ENCODE results near the gene GIT1.
A peak's percentile ranks its signal among the peaks of the same experiment; 100 is the strongest.
"Not testable (repeated sequence)": the region's sequence is repeated elsewhere in the genome, so short reads cannot be mapped to it uniquely, and the experiment has no call there.

GIT1 gene

DNA sequence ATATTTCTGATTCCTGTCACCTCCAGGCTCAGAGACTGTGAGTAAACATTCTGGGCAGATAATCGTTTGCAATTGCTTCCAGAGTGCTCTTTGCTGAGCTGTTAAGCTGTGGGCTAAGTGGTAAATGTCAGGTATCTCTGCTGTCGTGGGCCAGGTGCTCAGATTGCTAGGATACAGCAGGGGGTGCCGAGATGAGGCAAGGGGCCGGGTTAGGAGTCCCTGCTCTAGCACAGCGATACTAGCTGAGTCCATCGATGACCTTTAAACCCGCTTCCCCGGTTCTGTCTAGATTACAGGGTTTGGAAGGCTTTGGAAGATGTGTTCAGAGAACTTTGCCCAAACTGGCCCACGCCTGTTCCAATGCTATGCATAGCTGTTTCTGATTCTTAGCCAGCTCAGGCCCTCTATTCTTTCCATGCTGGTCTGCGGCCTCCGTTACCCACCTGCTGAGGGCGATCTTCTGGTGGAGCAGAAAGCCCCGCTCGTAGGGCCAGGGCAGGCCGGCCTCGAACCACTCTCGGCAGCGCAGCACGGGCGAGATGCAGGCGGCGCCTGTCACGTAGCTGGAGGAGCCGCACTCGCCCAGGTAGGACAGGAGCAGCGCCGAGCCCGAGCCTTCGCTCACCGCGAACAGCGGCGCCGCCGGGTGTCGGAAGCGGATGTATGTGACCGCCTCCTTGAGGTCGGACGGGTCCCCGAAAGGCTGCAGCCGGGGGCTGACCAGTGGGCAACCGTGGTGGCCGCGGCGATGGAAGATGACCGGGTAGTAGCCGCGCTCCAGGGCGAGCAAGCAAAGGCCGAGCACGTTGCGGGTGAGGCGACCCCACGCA lies 23.6 kb downstream of the GIT1 start:
- DNase-seq: peak; percentile 57

- DNase-seq: no peak
These were observed 25.6 kb downstream of the GIT1 start for GRCh38 chr17:29563816-29564215.

DNA sequence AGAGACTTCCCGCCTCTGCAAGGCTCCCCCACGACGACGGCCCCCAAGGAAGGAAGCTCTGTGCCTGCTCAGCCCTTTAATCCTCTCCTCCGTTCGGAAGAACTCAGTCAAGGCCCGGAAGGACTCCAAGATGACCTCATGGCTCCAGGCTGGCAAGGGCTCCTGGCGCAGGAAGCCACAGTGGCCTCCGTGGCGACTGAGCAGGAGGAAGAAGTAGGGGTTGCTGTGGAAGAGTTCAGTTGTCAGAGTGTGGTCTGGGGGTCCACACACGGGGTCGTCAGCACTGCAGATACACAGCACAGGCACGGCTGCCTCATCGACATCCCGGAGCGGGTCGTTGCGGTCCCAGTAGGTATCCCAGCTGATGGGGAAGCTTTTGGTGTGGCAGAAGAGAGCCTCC lies 26.8 kb downstream of the GIT1 start:
- no peak for DNase-seq

DNA sequence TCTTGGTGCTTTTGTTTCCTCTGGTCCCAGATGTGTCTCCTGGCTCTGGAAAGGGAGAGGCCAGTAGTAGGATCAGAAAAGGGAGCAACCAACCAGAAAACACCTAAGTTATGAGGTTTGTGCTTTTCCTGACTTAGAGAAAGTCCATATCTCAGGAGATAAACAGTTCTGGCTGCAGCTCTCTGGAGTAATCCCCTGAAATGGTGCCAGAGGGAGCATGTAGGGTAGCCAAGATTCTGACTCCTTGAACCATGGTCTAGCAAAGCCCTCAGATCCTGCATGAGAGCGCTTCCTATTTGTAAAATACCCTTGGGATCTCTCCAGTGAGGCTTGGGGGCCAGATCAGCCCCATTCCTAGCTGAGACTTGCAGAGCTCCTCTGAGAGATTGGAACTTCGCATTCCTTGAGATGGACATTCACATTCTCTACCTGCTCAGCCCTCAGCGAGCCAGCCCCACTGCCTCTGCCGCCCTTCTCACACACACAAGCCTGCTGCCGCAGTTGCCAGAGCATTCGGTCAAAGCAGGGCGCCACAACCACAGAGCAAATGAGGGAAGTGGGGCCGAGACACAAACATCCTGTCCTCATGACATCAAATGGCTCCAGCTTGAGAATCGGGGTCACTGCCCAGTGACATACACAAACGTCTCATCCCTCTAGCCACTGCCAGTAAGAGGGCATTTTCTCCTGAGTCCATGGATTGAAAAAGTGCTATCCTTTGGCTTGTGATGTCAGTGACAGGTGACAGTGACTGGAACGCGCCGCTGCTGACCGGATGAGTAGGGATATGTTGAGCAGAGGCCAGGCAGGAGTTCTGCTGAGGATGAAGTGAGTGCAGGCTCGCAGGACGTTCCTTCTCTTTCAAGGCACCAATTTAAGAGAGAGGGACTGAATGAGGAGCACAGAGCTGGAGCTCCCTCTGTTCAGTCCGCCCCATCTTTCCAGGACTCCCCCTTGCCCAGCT lies 27.6 kb downstream of the GIT1 start:
- no peak for DNase-seq

- no peak for DNase-seq
These were observed 29.1 kb downstream of the GIT1 start for GRCh38 chr17:29560316-29560715.

GRCh38 chr17:29559640-29560039 lies 29.8 kb downstream of the GIT1 start:
- DNase-seq: no peak

DNA sequence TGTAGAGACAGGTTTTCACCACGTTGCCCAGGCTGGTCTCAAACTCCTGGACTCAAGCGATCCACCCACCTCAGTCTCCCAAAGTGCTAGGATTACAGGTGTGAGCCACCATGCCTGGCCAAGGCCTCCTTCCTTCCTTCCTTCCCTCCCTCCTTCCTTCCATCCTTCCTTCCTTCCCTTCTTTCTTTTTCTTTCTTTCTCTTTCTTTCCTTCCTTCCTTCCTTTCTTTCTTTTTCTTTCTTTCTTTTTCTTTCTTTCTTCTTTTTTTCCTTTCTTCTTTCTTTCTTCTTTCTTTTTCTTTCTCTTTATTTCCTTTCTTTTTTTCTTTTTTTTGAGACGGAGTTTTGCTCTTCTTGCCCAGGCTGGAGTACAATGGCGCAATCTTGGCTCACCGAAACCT lies 31.3 kb downstream of the GIT1 start:
- DNase-seq: not testable (repeated sequence)

DNA sequence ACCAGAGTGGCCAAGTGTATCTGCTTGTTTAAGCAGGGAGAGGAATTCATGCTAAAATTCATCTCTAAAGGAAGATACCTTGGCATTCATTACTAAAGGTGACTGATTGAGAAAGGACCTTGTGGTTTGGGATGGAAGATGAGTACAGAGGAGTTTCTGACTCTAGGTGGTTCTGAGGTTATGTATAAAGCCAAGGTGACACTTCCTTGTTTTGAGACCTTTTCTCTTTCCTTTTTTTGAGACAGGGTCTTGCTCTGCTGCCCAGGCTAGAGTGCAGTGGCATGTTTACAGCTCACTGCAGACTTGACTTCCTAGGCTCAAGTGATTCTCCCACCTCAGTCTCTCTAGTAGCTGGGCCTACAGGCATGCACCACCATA lies 31.7 kb downstream of the GIT1 start:
- no peak for DNase-seq

- DNase-seq: no peak
These were observed 32.2 kb downstream of the GIT1 start for GRCh38 chr17:29557085-29557738.

- DNase-seq: no peak
These were observed 33.6 kb downstream of the GIT1 start for GRCh38 chr17:29555840-29556239.

DNA sequence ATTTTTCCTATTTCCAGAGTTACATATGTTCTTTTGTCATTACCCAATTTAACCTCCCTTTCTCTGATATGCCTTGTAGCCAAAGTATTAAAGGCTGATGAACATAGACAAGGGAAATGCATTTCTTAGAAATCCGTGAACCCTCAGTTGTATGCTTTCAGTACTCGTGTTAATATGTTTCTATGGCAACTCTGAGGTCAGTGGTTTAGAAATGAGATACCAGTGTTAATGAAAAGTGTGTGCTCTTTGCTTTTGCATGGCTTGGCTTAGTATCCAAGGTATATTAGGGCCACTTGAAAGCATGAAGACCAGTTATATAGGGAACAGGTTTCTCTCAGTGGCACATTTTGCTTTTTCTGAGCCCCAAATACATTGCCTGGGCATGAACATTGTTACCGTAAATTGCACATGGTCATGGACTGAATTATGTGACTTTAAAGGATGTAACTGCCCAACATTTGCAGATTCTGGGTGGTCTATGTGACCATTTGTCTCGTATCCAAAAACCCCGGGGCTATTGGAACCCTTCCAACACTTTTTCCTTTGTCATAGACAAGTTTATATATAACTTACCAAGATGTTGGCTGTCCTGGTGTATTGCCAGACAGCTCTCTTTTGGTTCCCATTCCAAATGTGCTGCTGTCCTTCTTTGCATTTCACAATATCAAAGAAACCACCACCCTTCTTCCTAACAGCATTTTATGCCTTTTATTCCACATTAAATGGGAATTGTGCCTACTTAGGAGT lies 40.1 kb downstream of the GIT1 start:
- DNase-seq: no peak

GRCh38 chr17:29546830-29547229 lies 42.6 kb downstream of the GIT1 start:
- DNase-seq: no peak

- DNase-seq: no peak
These were observed 43.4 kb downstream of the GIT1 start for GRCh38 chr17:29546085-29546484.

DNA sequence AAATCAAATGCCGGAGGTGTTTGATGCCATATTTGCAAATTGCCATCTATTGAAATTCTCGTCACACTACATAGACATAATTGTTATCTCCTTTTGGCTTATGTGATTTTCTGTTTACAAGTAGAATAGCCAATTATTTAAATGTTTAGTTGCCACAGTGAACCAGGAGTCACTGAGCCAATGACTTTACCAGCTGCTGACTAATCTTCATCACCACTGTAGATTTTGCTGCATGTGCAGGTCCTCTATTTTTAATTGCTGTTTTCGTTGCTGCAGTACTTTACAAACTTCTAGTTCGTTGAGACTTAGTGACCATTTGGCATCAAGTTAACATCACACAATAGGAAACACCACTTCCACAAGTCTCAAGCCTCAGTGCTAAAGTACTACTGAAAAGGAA lies 45.4 kb downstream of the GIT1 start:
- no peak for DNase-seq

GRCh38 chr17:29533976-29534375 lies 55.5 kb downstream of the GIT1 start:
- no peak for DNase-seq

DNA sequence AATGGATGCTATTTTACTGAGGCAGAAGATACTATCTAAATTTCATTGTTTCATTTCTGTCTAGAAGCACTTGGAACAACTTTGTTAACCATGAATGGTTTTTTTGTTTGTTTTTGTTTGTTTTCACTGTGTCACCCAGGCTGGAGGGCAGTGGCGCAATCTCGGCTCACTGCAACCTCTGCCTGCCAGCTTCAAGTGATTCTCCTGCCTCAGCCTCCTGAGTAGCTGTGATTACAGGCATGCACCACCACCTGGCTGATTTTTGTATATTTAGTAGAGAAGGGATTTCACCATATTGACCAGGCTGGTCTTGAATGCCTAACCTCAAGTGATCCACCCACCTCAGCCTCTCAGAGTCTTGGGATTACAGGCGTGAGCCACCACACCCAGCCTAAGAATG lies 63.1 kb downstream of the GIT1 start:
- DNase-seq: no peak

DNA sequence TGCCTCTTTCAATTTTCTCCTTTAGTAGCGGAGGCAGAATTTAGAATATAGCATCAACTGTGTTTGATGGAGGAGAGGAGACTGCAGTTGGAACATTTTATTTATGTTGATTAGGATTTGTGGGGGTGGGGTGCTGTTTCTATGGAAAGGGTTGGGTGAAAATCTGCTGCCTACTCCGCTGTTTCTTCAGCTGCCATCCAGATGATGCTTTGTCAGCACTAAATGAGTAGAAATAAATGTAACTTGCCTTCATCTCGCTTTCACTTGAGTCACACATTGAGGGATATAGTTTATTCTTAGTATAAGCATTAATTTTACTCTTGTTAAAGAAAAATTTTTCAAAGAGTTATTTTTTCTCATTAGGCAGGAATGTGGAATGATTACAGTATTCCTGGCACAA lies 64.8 kb downstream of the GIT1 start:
- DNase-seq: no peak

All from stimulated activated CD4-positive, alpha-beta T cell treated with anti-CD3 and anti-CD28 coated beads, Interleukin-4, amount 100 ng/mL, for 1 hour (primary cell).